Smooth muscle cell (in vitro differentiated cells): ENCODE measurements around the gene TEDC1. TPM values are rescaled to one million over a fixed set of nuclear protein-coding genes. Genes with fewer than 3 reads are reported as not detected.

Experiments
- DNase-seq: peaks from one replicate; lab custom pipeline; 2025; ENCODE audit not compliant: unreplicated experiment; lab: John Stamatoyannopoulos, UW
- H2AFZ ChIP-seq: fragments of 200-600 bp; sonication (generic); 2 replicates; pipeline ENCODE4 v1.6.0; 2016; ENCODE audit warnings: antibody characterized with exemption, low read depth, mild to moderate bottlenecking
- H3F3A ChIP-seq: fragments of 200-600 bp; sonication (generic); 2 replicates; pipeline ENCODE4 v1.6.0; 2017; ENCODE audit warnings: antibody characterized with exemption, low read depth
- H3K27ac ChIP-seq: fragments of 200-600 bp; sonication (generic); 2 replicates; pipeline ENCODE4 v1.5.1; 2016; ENCODE audit warnings: low read depth, mild to moderate bottlenecking
- H3K27me3 ChIP-seq: fragments of 200-600 bp; sonication (generic); 2 replicates; pipeline ENCODE4 v1.6.1; 2016; ENCODE audit warnings: low read depth, mild to moderate bottlenecking
- H3K36me3 ChIP-seq: fragments of 200-600 bp; sonication (generic); 2 replicates; pipeline ENCODE4 v1.5.1; 2016; ENCODE audit warnings: low read depth
- H3K4me1 ChIP-seq: fragments of 200-600 bp; sonication (generic); 2 replicates; pipeline ENCODE4 v1.5.1; 2016; ENCODE audit warnings: low read depth
- H3K4me2 ChIP-seq: fragments of 200-600 bp; sonication (generic); 2 replicates; pipeline ENCODE4 v1.6.0; 2016; ENCODE audit warnings: mild to moderate bottlenecking
- H3K4me3 ChIP-seq: fragments of 200-600 bp; sonication (generic); 2 replicates; pipeline ENCODE4 v1.5.1; 2016; ENCODE audit warnings: mild to moderate bottlenecking
- H3K79me2 ChIP-seq: fragments of 200-600 bp; sonication (generic); 2 replicates; pipeline ENCODE4 v1.6.0; 2016; ENCODE audit warnings: low read depth, mild to moderate bottlenecking
- H3K9ac ChIP-seq: fragments of 200-600 bp; sonication (generic); 2 replicates; pipeline ENCODE4 v1.6.0; 2016; ENCODE audit warnings: low read depth
- H3K9me3 ChIP-seq: fragments of 200-600 bp; sonication (generic); replicated peaks from 2 replicates; pipeline ENCODE4 v1.5.1; 2016; ENCODE audit warnings: low read depth
- H4K20me1 ChIP-seq: fragments of 200-600 bp; sonication (generic); 2 replicates; pipeline ENCODE4 v1.6.0; 2016; ENCODE audit warnings: low read depth
- WGBS: methylation state at CpG from one replicate; pipeline ENCODE4 v1.1.7; 2016; ENCODE audit warnings: low lambda C conversion rate; 5-methylcytosine and 5-hydroxymethylcytosine counted together
- polyA plus RNA-seq: library from polyadenylated mRNA; unstranded; fragments of >200 nt; fragmentation: Nextera tagmentation; extraction: Ambion mirVana; gene quantifications from 2 replicates; pipeline ENCODE4 v1.2.1, GENCODE V29; 2016
- total RNA-seq: library from RNA; depleted of rRNA; stranded (reverse); fragments of >200 nt; gene quantifications from 2 replicates; pipeline ENCODE4 v1.2.3, GENCODE V29; 2014
- TF ChIP-seq, protein P1 (sequence below): fragments of 200-600 bp; sonication (generic); IDR thresholded peaks from 2 replicates; pipeline ENCODE4 v1.5.1; 2017; ENCODE audit warnings: borderline replicate concordance, mild to moderate bottlenecking, antibody characterized with exemption; ENCODE audit not compliant: insufficient read depth, poor library complexity, severe bottlenecking

Gene TEDC1
- total and polyA plus RNA-seq, 2 experiments from 2014 or later, result 3.8 to 8.2 TPM

DNA sequence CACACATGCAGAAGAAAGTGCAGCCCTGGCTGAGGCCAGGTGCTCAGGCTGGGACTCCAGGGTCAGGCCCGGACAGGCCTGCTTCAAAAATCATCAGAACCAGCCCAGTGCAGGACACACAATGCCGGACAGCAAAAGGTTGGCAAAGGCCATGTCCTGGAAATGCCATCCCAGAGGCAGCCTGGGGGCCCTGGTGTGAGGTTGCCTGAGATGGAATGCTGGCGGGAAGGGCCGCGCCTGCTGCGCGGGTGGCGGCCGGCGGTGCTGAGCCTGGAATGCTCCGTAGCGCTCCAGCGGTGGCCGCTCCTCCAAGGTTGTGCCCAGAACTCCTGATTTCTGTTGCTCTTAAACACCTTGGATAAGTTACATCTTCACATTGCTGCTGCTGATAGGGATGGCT, 38.1 kb upstream of the TEDC1 start:
- WGBS, result 92% methylated on average over 14 of the region's 14 CpGs

DNA sequence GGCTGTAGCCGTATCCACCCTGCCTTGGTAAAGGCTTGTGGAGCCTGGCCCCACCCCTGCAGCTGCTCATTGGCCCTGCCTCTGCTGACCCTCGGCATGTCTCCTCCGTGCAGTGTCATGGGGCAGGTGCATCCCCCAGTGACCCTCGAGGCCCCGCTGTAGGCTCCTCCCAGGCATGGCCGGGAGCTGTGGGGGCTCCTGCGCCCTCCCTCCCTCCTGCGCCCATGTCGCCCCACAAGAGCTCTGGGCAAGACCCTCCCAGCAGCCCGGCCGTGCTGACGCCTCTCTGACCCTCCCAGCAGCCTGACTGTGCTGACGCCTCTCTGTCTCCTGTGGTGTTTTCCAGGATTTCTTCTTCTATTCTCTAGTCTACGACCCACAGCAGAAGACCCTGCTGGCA, 37.2 kb upstream of the TEDC1 start:
- TF ChIP-seq, protein P1, sequence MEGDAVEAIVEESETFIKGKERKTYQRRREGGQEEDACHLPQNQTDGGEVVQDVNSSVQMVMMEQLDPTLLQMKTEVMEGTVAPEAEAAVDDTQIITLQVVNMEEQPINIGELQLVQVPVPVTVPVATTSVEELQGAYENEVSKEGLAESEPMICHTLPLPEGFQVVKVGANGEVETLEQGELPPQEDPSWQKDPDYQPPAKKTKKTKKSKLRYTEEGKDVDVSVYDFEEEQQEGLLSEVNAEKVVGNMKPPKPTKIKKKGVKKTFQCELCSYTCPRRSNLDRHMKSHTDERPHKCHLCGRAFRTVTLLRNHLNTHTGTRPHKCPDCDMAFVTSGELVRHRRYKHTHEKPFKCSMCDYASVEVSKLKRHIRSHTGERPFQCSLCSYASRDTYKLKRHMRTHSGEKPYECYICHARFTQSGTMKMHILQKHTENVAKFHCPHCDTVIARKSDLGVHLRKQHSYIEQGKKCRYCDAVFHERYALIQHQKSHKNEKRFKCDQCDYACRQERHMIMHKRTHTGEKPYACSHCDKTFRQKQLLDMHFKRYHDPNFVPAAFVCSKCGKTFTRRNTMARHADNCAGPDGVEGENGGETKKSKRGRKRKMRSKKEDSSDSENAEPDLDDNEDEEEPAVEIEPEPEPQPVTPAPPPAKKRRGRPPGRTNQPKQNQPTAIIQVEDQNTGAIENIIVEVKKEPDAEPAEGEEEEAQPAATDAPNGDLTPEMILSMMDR, result no peak
- H3K4me1 ChIP-seq, result no peaks in the 10 kb centered on the region
- DNase-seq, result no peak
- H3K27me3 ChIP-seq, result no peaks in the 10 kb centered on the region
- no peaks in the 10 kb centered on the region for H3F3A ChIP-seq
- no peaks in the 10 kb centered on the region for H3K36me3 ChIP-seq
- 95% methylated on average over 14 of the region's 14 CpGs for WGBS
- H3K9me3 ChIP-seq, result no peaks in the 10 kb centered on the region
- no peak overlapping the region for H3K4me3 ChIP-seq
- H2AFZ ChIP-seq, result no peak overlapping the region
- no peak overlapping the region for H3K9ac ChIP-seq
- H3K4me2 ChIP-seq, result no peak overlapping the region
- no peak overlapping the region for H3K27ac ChIP-seq
- H3K79me2 ChIP-seq, result no peaks in the 10 kb centered on the region
- H4K20me1 ChIP-seq, result peaks cover 23% of the 10 kb centered on the region

More for the DNA sequence above, 38.1 kb upstream of the TEDC1 start:
- H3F3A ChIP-seq, result no peaks in the 10 kb centered on the region
- no peaks in the 10 kb centered on the region for H3K4me1 ChIP-seq
- peaks cover 5% of the 10 kb centered on the region for H3K79me2 ChIP-seq
- no peak for DNase-seq
- no peak overlapping the region for H3K4me3 ChIP-seq
- no peak overlapping the region for H3K27ac ChIP-seq
- TF ChIP-seq, protein P1, result no peak
- no peaks in the 10 kb centered on the region for H3K36me3 ChIP-seq
- no peaks in the 10 kb centered on the region for H3K9me3 ChIP-seq
- no peak overlapping the region for H3K9ac ChIP-seq
- no peak overlapping the region for H3K4me2 ChIP-seq
- H2AFZ ChIP-seq, result no peak overlapping the region
- H3K27me3 ChIP-seq, result no peaks in the 10 kb centered on the region
- H4K20me1 ChIP-seq, result peaks cover 32% of the 10 kb centered on the region

DNA sequence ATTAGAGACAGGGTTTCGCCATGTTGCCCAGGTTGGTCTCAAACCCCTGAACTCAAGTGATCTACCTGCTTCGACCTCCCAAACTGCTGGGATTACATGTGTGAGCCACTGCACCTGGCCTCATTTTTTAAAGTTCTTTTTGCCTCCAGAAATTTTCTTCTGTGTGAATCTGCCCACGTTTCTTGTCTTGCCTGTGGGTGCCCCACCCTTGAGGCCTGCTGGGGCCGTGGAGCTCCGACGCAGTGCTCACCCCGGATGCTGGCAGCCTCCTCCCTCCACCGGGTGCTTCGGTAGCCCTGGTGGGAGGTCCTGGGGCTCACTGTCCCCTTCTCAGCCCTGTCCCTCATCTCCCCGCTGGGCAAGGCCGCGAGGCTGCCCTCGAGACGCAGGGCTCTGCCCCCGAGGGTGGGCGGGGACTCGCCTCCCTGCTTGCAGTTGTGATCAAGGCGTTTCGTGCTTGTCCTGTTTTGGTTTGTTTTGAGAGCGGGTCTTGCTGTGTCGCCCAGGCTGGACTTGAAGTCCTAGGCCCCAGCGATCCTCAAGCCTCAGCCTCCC, 35.9 kb upstream of the TEDC1 start:
- no peak for DNase-seq
- Histone ChIP-seq H3K4me1 (no peaks in the 10 kb centered on the region), H3K9me3 (no peaks in the 10 kb centered on the region), H4K20me1 (peaks cover 13% of the 10 kb centered on the region), H3K36me3 (no peaks in the 10 kb centered on the region), H2AFZ (no peak overlapping the region), H3K27me3 (no peaks in the 10 kb centered on the region), H3F3A (no peaks in the 10 kb centered on the region), H3K27ac (no peak overlapping the region), H3K9ac (no peak overlapping the region), H3K79me2 (no peaks in the 10 kb centered on the region), H3K4me3 (no peak overlapping the region), H3K4me2 (no peak overlapping the region)
- WGBS, result 97% methylated on average over 22 of the region's 22 CpGs
- TF ChIP-seq, protein P1, result no peak
